ENCODE results near the gene ZBTB46.

GRCh38 chr20:63741676-63742380 is 89.2 kb downstream of the ZBTB46 start:
- TF ChIP-seq POLR2A (IDR thresholded peaks at IDR 0.05) (no peak), CTCF (IDR thresholded peaks at IDR 0.05) (no peak), POLR2AphosphoS5 (IDR thresholded peaks at IDR 0.05; ENCODE audit: insufficient read depth in 1 of 2, low read depth in 1 of 2) (no peak)

Data from vagina (tissue), 2 donors.